GM12878 (cell line): ENCODE results near the gene DNAJA2. TPM values are rescaled to one million over a fixed set of nuclear protein-coding genes. Genes with fewer than 3 reads are reported as not detected.

Experiments used
- ATAC-seq: fragments of 200-7000 bp; cut with Tn5 transposase; 3 replicates; pipeline ENCODE4 v1.9.1; 2020; ENCODE audit warnings: mild to moderate bottlenecking, moderate library complexity
- BruUV-seq: library from RNA; stranded (reverse); fragments of 400-500 nt; replicated peaks from 2 replicates; lab custom pipeline; 2021; lab: Mats Ljungman, UMichigan
- CTCF ChIA-PET: fragments of 300-600 bp; sonication (Branson Sonifier 250); formaldehyde crosslinking; extraction: SDS; loops from one replicate; lab custom pipeline; 2021; ENCODE audit warnings: inconsistent platforms; lab: Yijun Ruan, JAX
- POLR2A ChIA-PET: fragments of 350-600 bp; formaldehyde crosslinking; extraction: SDS; loops from one replicate; lab custom pipeline; 2021; ENCODE audit warnings: inconsistent platforms; lab: Charles Lee
- RAD21 ChIA-PET: fragments of 300-600 bp; sonication (Branson Sonifier 250); formaldehyde crosslinking; loops from one replicate; lab custom pipeline; 2023; ENCODE audit warnings: antibody characterized with exemption; ENCODE audit not compliant: unreplicated experiment; lab: Charles Lee
- SMC1A ChIA-PET: fragments of 300-600 bp; sonication (Branson Sonifier 250); formaldehyde crosslinking; loops from one replicate; lab custom pipeline; 2023; ENCODE audit not compliant: unreplicated experiment, uncharacterized antibody; lab: Charles Lee
- DNase-seq: peaks from one replicate; pipeline ENCODE4 v3.0.0-alpha.2; 2011; ENCODE audit warnings: low read depth, low spot score
- FAIRE-seq: peaks from 3 replicates; lab custom pipeline; 2011; peaks lifted over from hg19 to GRCh38; lab: Jason Lieb, UNC
- H2AFZ ChIP-seq: 2 replicates; pipeline ENCODE4 v1.6.0; 2011; ENCODE audit warnings: low read depth, low read length, control low read depth; ENCODE audit not compliant: control insufficient read depth
- H3K27ac ChIP-seq: 2 replicates; pipeline ENCODE4 v1.5.1; 2011; ENCODE audit warnings: control low read depth; ENCODE audit not compliant: control insufficient read depth, insufficient read depth
- H3K27me3 ChIP-seq, 2 experiments: replicated peaks in 1 of 2; 2 replicates each; pipeline versions ENCODE4 v1.6.0 to v1.6.1; 2011; ENCODE audit warnings: low read length in 1 of 2; ENCODE audit not compliant: control insufficient read depth in 2 of 2, insufficient read depth in 2 of 2
- H3K36me3 ChIP-seq, 2 experiments: 2 replicates each; pipeline ENCODE4 v1.5.1; 2011; ENCODE audit warnings: low read length in 1 of 2; ENCODE audit not compliant: control insufficient read depth in 2 of 2, insufficient read depth in 2 of 2
- H3K4me1 ChIP-seq: 2 replicates; pipeline ENCODE4 v1.6.1; 2011; ENCODE audit warnings: mild to moderate bottlenecking, low read length, moderate library complexity, mixed read lengths; ENCODE audit not compliant: control insufficient read depth, insufficient read depth
- H3K4me2 ChIP-seq: 2 replicates; pipeline ENCODE4 v1.6.0; 2011; ENCODE audit warnings: control low read depth; ENCODE audit not compliant: control insufficient read depth, insufficient read depth
- H3K4me3 ChIP-seq: fragments of 200-600 bp; sonication (generic); 2 replicates; pipeline ENCODE4 v1.5.1; 2016
- H3K79me2 ChIP-seq: 2 replicates; pipeline ENCODE4 v1.6.0; 2011; ENCODE audit warnings: low read length; ENCODE audit not compliant: control insufficient read depth, insufficient read depth
- H3K9ac ChIP-seq: 2 replicates; pipeline ENCODE4 v1.8.0; 2011; ENCODE audit warnings: low read length, control low read depth, mixed read lengths; ENCODE audit not compliant: control insufficient read depth, insufficient read depth
- H3K9me3 ChIP-seq: replicated peaks from 3 replicates; pipeline ENCODE4 v1.5.1; 2011; ENCODE audit warnings: mild to moderate bottlenecking, low read length; ENCODE audit not compliant: control insufficient read depth, insufficient read depth
- H4K20me1 ChIP-seq: 2 replicates; pipeline ENCODE4 v1.6.0; 2011; ENCODE audit not compliant: control insufficient read depth, insufficient read depth
- BRCA1 ChIP-seq: IDR thresholded peaks from 2 replicates; pipeline ENCODE4 v1.6.1; 2011; ENCODE audit warnings: low read depth, low read length, improper control_type of control experiment
- CHD4 ChIP-seq: fragments of 200-600 bp; sonication (generic); IDR thresholded peaks from 2 replicates; pipeline ENCODE4 v1.6.1; 2016; ENCODE audit warnings: mild to moderate bottlenecking
- KAT2A ChIP-seq: conservative IDR thresholded peaks from 2 replicates; pipeline ENCODE4 v1.6.1; 2011; ENCODE audit warnings: low read depth, low read length; ENCODE audit not compliant: control insufficient read depth
- RCOR1 ChIP-seq: conservative IDR thresholded peaks from 2 replicates; pipeline ENCODE4 v1.6.1; 2012; ENCODE audit warnings: low read depth, low read length, improper control_type of control experiment
- SMAD1 ChIP-seq: fragments of 450-650 bp; IDR thresholded peaks from 2 replicates; pipeline ENCODE4 v1.6.1; 2018; ENCODE audit warnings: mild to moderate bottlenecking, low read depth; ENCODE audit not compliant: partially characterized antibody
- SMARCA5 ChIP-seq: fragments of 450-650 bp; IDR thresholded peaks from 2 replicates; pipeline ENCODE4 v1.6.1; 2017; ENCODE audit warnings: mild to moderate bottlenecking
- ZNF217 ChIP-seq: fragments of 450-650 bp; IDR thresholded peaks from 2 replicates; pipeline ENCODE4 v1.6.1; 2017; ENCODE audit warnings: antibody characterized with exemption, mild to moderate bottlenecking
- WGBS: methylation state at CpG from one replicate; pipeline ENCODE4 v1.1.6; 2016; ENCODE audit warnings: low lambda C conversion rate; ENCODE audit not compliant: insufficient replicate concordance, insufficient coverage; ENCODE audit errors: missing lambda C conversion rate; 5-methylcytosine and 5-hydroxymethylcytosine counted together
- in situ Hi-C: fragments of 300-500 bp; cut with MboI; formaldehyde crosslinking; loops from 9 replicates; pipeline ENCODE4 v1.14.3; 2018; ENCODE audit warnings: mixed read lengths
- intact Hi-C: fragments of 100-400 bp; cut with micrococcal nuclease; formaldehyde crosslinking; loops from one replicate; pipeline ENCODE4 v1.14.2; 2022; ENCODE audit not compliant: unreplicated experiment
- polyA plus RNA-seq, 11 experiments: library from polyadenylated mRNA; depleted of rRNA in 4 of 11; unstranded in 6 of 11; stranded (reverse) in 5 of 11; fragments of >200 nt; fragmentation: Nextera tagmentation in 4 of 11; fragmentation: Illumina TruSeq in 1 of 11; extraction: Ambion mirVana in 4 of 11; extraction: Trizol in 1 of 11; gene quantifications; 1 replicate in 1 of 11; 2 replicates in 10 of 11; pipeline versions ENCODE4 v1.2.1 to v1.2.3, GENCODE V29; 2011 to 2016; ENCODE audit warnings: inconsistent platforms in 2 of 11, missing spikeins in 2 of 11, low read depth in 1 of 11
- total RNA-seq, 4 experiments: library from RNA; depleted of rRNA in 3 of 4; stranded (reverse); fragments of >200 nt in 3 of 4; fragmentation: Illumina TruSeq in 1 of 4; extraction: Trizol in 1 of 4; gene quantifications; 2 replicates each; pipeline versions ENCODE4 v1.2.1 to v1.2.3, GENCODE V29; 2013 to 2021

DNAJA2 gene
- total and polyA plus RNA-seq, 10 of the 15 experiments (the other 5 are each of a cell fraction or from before 2014, with no cell fraction given), result 26.2 to 96.4 (median 58.1) TPM

GRCh38 chr16:46920402-46921068, 52.9 kb downstream of the DNAJA2 start:
- no peak overlapping the region for H3K4me2 ChIP-seq
- no TSS peak for BruUV-seq
- H3K4me1 ChIP-seq, result peaks cover 19% of the 10 kb centered on the region
- DNase-seq, result no peak
- in situ Hi-C loops, result loop anchor here (5.0 kb wide), 1 partner anchor 63 kb away; no protein-coding TSS in a partner anchor
- H3K27me3 ChIP-seq, result no peaks in the 10 kb centered on the region
- no peak for TF ChIP-seq SMARCA5
- TF ChIP-seq SMAD1, result no peak
- no peak for TF ChIP-seq KAT2A
- no peak for TF ChIP-seq RCOR1
- no peak for TF ChIP-seq CHD4
- no peak for TF ChIP-seq BRCA1
- TF ChIP-seq ZNF217, result no peak
- TF ChIP-seq, all 136 proteins: peak for 0
- no peak overlapping the region for H2AFZ ChIP-seq
- ChIA-PET CTCF (interaction anchor here (0.6 to 5.5 kb wide), 6 partner anchors 9 to 246 kb away, joined by 3 to 65 read pairs (median 20); no protein-coding TSS in a partner anchor), RAD21 (interaction anchor here (1.0 to 2.0 kb wide), 2 partner anchors 8 to 66 kb away, joined by 3 to 18 read pairs; no protein-coding TSS in a partner anchor), SMC1A (interaction anchor here (1.2 to 4.9 kb wide), 3 partner anchors 42 to 247 kb away, joined by 3 to 35 read pairs (median 11); no protein-coding TSS in a partner anchor), POLR2A (interaction anchor here (0.6 kb wide), 1 partner anchor 127 kb away, joined by 3 read pairs; no protein-coding TSS in a partner anchor)
- no peaks in the 10 kb centered on the region for H3K9me3 ChIP-seq
- WGBS, result 74% methylated on average over 9 of the region's 9 CpGs
- no peaks in the 10 kb centered on the region for H3K79me2 ChIP-seq
- H3K27ac ChIP-seq, result no peak overlapping the region
- ATAC-seq, result no peak
- no peak for FAIRE-seq
- no peak overlapping the region for H3K4me3 ChIP-seq
- peaks cover 0 to 5% of the 10 kb centered on the region in 2 experiments; a peak in 2 of 4 replicates for H3K36me3 ChIP-seq
- no peaks in the 10 kb centered on the region for H4K20me1 ChIP-seq
- no peak overlapping the region for H3K9ac ChIP-seq
- intact Hi-C loops, result no loop called here
